Measurements from ENCODE around the gene POC5. TPM values are rescaled to one million over a fixed set of nuclear protein-coding genes. Genes with fewer than 3 reads are reported as not detected.

Gene POC5
- total and polyA plus RNA-seq, 2 of the 8 experiments (the other 6 are each of a cell fraction or from before 2014, with no cell fraction given), result 11.2 to 12.1 TPM

DNA sequence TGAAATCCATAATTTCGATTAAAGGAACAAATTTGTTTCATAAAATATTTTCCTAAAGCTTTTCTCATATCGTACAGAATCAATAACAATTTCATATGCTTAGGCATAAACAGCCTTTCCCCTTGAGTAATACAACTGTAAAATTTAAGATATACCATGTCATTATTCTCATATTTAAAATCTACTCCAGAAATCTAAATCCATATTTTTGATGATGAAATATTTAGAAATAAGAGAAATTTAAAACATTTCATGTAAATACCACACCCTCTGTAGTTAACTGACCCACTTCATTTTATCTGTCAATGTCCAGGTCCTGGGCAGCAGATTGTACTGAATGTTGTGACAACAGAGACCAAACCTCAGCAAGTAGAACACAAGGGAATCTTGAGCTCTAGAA lies 5.1 kb downstream of the POC5 start:
- Histone ChIP-seq H3K4ac (replicated peaks; ENCODE audit: insufficient read length, low read depth, low read length) (no peak overlapping the region), H3K9ac (replicated peaks in 1 of 4; ENCODE audit: extremely low read depth in 1 of 4, low read depth in 3 of 4, low read length in 3 of 4) (no peak overlapping the region), H3K79me2 (ENCODE audit: control insufficient read depth in 1 of 2, insufficient read depth in 2 of 2, low read length in 2 of 2) (peaks cover 3 to 17% of the 10 kb centered on the region in 2 experiments; a peak in 3 of 4 replicates), H2BK20ac (ENCODE audit: low read length) (no peak overlapping the region), H3K14ac (ENCODE audit: insufficient read length) (no peak overlapping the region), H3K4me1 (replicated peaks in 1 of 4; ENCODE audit: control insufficient read depth in 3 of 4, insufficient read depth in 4 of 4, low read length in 3 of 4) (peaks cover 0 to 2% (median 0%) of the 10 kb centered on the region in 4 experiments; a peak in 3 of 7 replicates), H3K18ac (ENCODE audit: extremely low read depth, low read length) (no peak overlapping the region), H3K23me2 (ENCODE audit: low read depth, low read length) (peaks cover 5% of the 10 kb centered on the region), H3K23ac (ENCODE audit: insufficient read length) (no peak overlapping the region), H2BK120ac (replicated peaks; ENCODE audit: low read depth, low read length) (no peak overlapping the region), H2AK5ac (ENCODE audit: low read depth, low read length) (no peak overlapping the region), H2AFZ (ENCODE audit: low read length) (no peak overlapping the region), H2BK12ac (ENCODE audit: low read depth, low read length) (no peak overlapping the region), H3K27me3 (replicated peaks in 1 of 4; ENCODE audit: control insufficient read depth in 3 of 4, extremely low read depth in 1 of 4, insufficient read depth in 3 of 4, low read length in 3 of 4) (no peaks in the 10 kb centered on the region), H2BK15ac (ENCODE audit: low read length) (no peak overlapping the region), H3K9me3 (ENCODE audit: insufficient read depth in 2 of 2, low read depth in 1 of 2, low read length in 1 of 2) (no peaks in the 10 kb centered on the region), H3K4me3 (ENCODE audit: extremely low read depth in 1 of 4, insufficient read depth in 2 of 4, low read depth in 3 of 4, low read length in 4 of 4) (no peak overlapping the region), H4K8ac (ENCODE audit: extremely low read depth, insufficient read depth, low read length) (no peak overlapping the region), H3K79me1 (ENCODE audit: low read depth, low read length) (peaks cover 3% of the 10 kb centered on the region; the same call in 1 of the 2 replicates), H3K27ac (ENCODE audit: low read depth, low read length) (no peak overlapping the region), H4K91ac (replicated peaks; ENCODE audit: insufficient read length, low read length) (no peak overlapping the region), H3K56ac (replicated peaks; ENCODE audit: insufficient read length, low read depth, low read length) (no peak overlapping the region), H3K36me3 (ENCODE audit: control insufficient read depth in 2 of 4, insufficient read depth in 4 of 4, low read length in 3 of 4) (peaks cover 0 to 7% (median 2%) of the 10 kb centered on the region in 4 experiments; a peak in 4 of 8 replicates), H2BK5ac (ENCODE audit: low read depth, low read length) (no peak overlapping the region), H3K4me2 (ENCODE audit: insufficient read depth in 1 of 2, low read depth in 2 of 2, low read length in 2 of 2) (no peak overlapping the region), H4K20me1 (replicated peaks in 1 of 2; ENCODE audit: control insufficient read depth in 1 of 2, insufficient read depth in 2 of 2, low read length in 2 of 2) (peaks cover 0 to 2% of the 10 kb centered on the region in 2 experiments), H4K5ac (ENCODE audit: insufficient read length, low read depth, low read length) (no peak overlapping the region)
- TF ChIP-seq RFX5 (IDR thresholded peaks at IDR 0.05; ENCODE audit: borderline replicate concordance, low read depth, low read length) (no peak), TBP (IDR thresholded peaks at IDR 0.05; ENCODE audit: low read depth, low read length) (no peak), ASH2L (IDR thresholded peaks at IDR 0.05; ENCODE audit: low read length) (no peak), JUND (IDR thresholded peaks at IDR 0.05; ENCODE audit: low read length) (no peak), KDM5A (IDR thresholded peaks at IDR 0.05; ENCODE audit: low read length) (no peak), POU5F1 (IDR thresholded peaks at IDR 0.05; ENCODE audit: low read depth, low read length) (no peak), MAFK (IDR thresholded peaks at IDR 0.05; ENCODE audit: low read depth, low read length) (no peak)
- WGBS, 2 experiments (ENCODE audit: extremely low coverage in 1 of 2, insufficient coverage in 1 of 2, insufficient read length in 1 of 2, insufficient replicate concordance in 2 of 2, low coverage in 1 of 2, low lambda C conversion rate in 2 of 2, missing lambda C conversion rate in 1 of 2), result 88% methylated on average over 2 of the region's 2 CpGs; no CpG with 5 or more reads in 1 of the 2 experiments
- DNase-seq (ENCODE audit: low read depth in 1 of 2, low spot score in 2 of 2) (no peak), FAIRE-seq (no peak)
- POLR2A ChIA-PET (ENCODE audit: partially characterized antibody), result no interaction called here
- CTCF ChIA-PET (ENCODE audit: partially characterized antibody), result interaction anchor here (0.7 kb wide), 1 partner anchor 29 kb away, joined by 3 read pairs; no protein-coding TSS in a partner anchor

All from H1 (cell line).